ENCODE data around the gene UGGT2. TPM values are rescaled to one million over a fixed set of nuclear protein-coding genes. Genes with fewer than 3 reads are reported as not detected.

The UGGT2 gene
- total and polyA plus RNA-seq, 2 donors (not counting 1 experiment from before 2014, with no cell fraction given): 0.39 to 6.7 TPM

DNA sequence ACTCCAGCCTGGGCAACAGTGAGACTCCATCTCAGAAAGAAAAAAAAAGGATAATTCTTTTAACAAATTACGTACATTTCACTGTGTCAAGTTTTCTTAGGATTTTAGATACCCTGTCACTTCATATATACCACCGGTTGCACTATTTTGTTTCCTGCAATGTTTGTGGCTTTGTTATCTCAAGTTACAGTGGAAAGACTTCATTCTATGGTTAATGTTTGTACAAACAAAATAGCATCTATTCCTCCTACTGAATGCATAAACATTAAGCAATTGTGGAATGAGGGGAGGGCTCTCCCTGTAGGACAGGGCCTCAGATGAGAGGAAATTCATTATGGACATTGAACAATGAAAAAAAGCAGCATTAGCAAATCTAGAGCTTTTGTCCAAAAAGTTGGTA lies 256.2 kb downstream of the UGGT2 start:
- Mint-ChIP-seq H3K4me1 (no peaks in the 10 kb centered on the region), H3K27me3 (no peaks in the 10 kb centered on the region), H3K9me3 (ENCODE audit: insufficient read depth) (no peaks in the 10 kb centered on the region), H3K4me3 (no peak overlapping the region), H3K27ac (no peak overlapping the region)
- WGBS (ENCODE audit: insufficient coverage): no CpG with 5 or more reads among the region's 2 CpGs
- H4K20me1 ChIP-seq (ENCODE audit: control insufficient read depth, insufficient read depth, low read length, poor library complexity, severe bottlenecking): no peaks in the 10 kb centered on the region
- ChIA-PET CTCF (no interaction called here), POLR2A (no interaction called here)
- H3K4me2 ChIP-seq (replicated peaks; ENCODE audit: low read depth, low read length, poor library complexity, severe bottlenecking): no peak overlapping the region
- H3K27ac ChIP-seq (ENCODE audit: low read length in 2 of 2): no peak overlapping the region
- TF ChIP-seq EZH2 (IDR thresholded peaks at IDR 0.05; ENCODE audit: borderline replicate concordance, insufficient read depth, low read depth, low read length, poor library complexity, severe bottlenecking) (no peak), CTCF (IDR thresholded peaks at IDR 0.05) (no peak)
- DNase-seq (no peak), ATAC-seq (ENCODE audit: low read depth) (no peak)
- no peaks in the 10 kb centered on the region for H3K79me2 ChIP-seq (ENCODE audit: control insufficient read depth, insufficient read depth, low read length)
- H3K9me3 ChIP-seq (ENCODE audit: control extremely low read depth in 1 of 3, control insufficient read depth in 2 of 3, insufficient read depth in 1 of 3, low read length in 2 of 3): no peaks in the 10 kb centered on the region
- intact Hi-C loops (cut with micrococcal nuclease): no loop called here
- no peaks in the 10 kb centered on the region for H3K4me1 ChIP-seq (ENCODE audit: control insufficient read depth in 2 of 2, insufficient read depth in 2 of 2, low read length in 2 of 2)
- H3K27me3 ChIP-seq (replicated peaks in 1 of 4; ENCODE audit: control extremely low read depth in 1 of 4, control insufficient read depth in 3 of 4, insufficient read depth in 4 of 4, low read length in 3 of 4): no peaks in the 10 kb centered on the region
- H3K36me3 ChIP-seq (replicated peaks in 1 of 2; ENCODE audit: control extremely low read depth in 1 of 2, control insufficient read depth in 1 of 2, extremely low read depth in 1 of 2, insufficient read depth in 2 of 2, low read length in 1 of 2): peaks cover 0 to 12% of the 10 kb centered on the region in 2 experiments
- H2AFZ ChIP-seq (ENCODE audit: insufficient read depth, low read depth, low read length, poor library complexity, severe bottlenecking): no peak overlapping the region
- H3K9ac ChIP-seq (ENCODE audit: low read length): no peak overlapping the region
- no peak overlapping the region for H3K4me3 ChIP-seq (ENCODE audit: control extremely low read depth in 1 of 5, extremely low read depth in 1 of 5, insufficient read depth in 1 of 5, low read depth in 2 of 5, low read length in 4 of 5)

DNA sequence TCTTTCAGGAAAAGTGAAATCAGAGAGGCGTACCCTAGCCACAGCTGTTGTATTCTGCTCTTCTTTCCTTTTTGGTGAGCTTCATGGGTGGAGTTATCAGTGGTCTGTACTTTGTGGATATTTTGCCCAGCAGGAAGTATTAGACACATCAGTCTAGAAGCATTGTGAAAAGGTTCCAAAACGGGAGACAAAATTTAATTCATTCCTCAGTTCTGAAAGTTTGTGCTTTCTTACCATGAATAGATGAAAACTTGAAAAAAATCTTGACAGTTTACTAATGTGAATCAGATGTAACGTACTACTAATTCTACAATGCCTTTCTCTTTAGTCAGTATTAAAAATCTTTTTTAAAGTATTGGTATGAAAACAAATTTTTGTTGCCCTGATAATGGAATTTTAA lies 259.4 kb downstream of the UGGT2 start:
- Mint-ChIP-seq H3K27me3 (no peaks in the 10 kb centered on the region), H3K4me1 (no peaks in the 10 kb centered on the region), H3K4me3 (no peak overlapping the region), H3K27ac (no peak overlapping the region), H3K9me3 (ENCODE audit: insufficient read depth) (no peaks in the 10 kb centered on the region)
- ChIA-PET POLR2A (no interaction called here), CTCF (no interaction called here)
- H2AFZ ChIP-seq (ENCODE audit: insufficient read depth, low read depth, low read length, poor library complexity, severe bottlenecking): no peak overlapping the region
- no peaks in the 10 kb centered on the region for H3K4me1 ChIP-seq (ENCODE audit: control insufficient read depth in 2 of 2, insufficient read depth in 2 of 2, low read length in 2 of 2)
- no peaks in the 10 kb centered on the region for H4K20me1 ChIP-seq (ENCODE audit: control insufficient read depth, insufficient read depth, low read length, poor library complexity, severe bottlenecking)
- intact Hi-C loops (cut with micrococcal nuclease): no loop called here
- no peak overlapping the region for H3K27ac ChIP-seq (ENCODE audit: low read length in 2 of 2)
- no peak for TF ChIP-seq CTCF (IDR thresholded peaks at IDR 0.05)
- TF ChIP-seq EZH2 (IDR thresholded peaks at IDR 0.05; ENCODE audit: borderline replicate concordance, insufficient read depth, low read depth, low read length, poor library complexity, severe bottlenecking): no peak
- H3K9me3 ChIP-seq (ENCODE audit: control extremely low read depth in 1 of 3, control insufficient read depth in 2 of 3, insufficient read depth in 1 of 3, low read length in 2 of 3): peaks cover 0 to 1% (median 0%) of the 10 kb centered on the region in 3 donors
- H3K4me3 ChIP-seq (ENCODE audit: control extremely low read depth in 1 of 5, extremely low read depth in 1 of 5, insufficient read depth in 1 of 5, low read depth in 2 of 5, low read length in 4 of 5): no peak overlapping the region
- H3K9ac ChIP-seq (ENCODE audit: low read length): no peak overlapping the region
- DNase-seq: no peak
- H3K4me2 ChIP-seq (replicated peaks; ENCODE audit: low read depth, low read length, poor library complexity, severe bottlenecking): no peak overlapping the region
- H3K36me3 ChIP-seq (replicated peaks in 1 of 2; ENCODE audit: control extremely low read depth in 1 of 2, control insufficient read depth in 1 of 2, extremely low read depth in 1 of 2, insufficient read depth in 2 of 2, low read length in 1 of 2): peaks cover 2 to 40% of the 10 kb centered on the region in 2 experiments
- 100% methylated on average over 1 of the region's 3 CpGs for WGBS (ENCODE audit: insufficient coverage)
- no peak for ATAC-seq (ENCODE audit: low read depth)
- H3K79me2 ChIP-seq (ENCODE audit: control insufficient read depth, insufficient read depth, low read length): no peaks in the 10 kb centered on the region
- no peaks in the 10 kb centered on the region for H3K27me3 ChIP-seq (replicated peaks in 1 of 4; ENCODE audit: control extremely low read depth in 1 of 4, control insufficient read depth in 3 of 4, insufficient read depth in 4 of 4, low read length in 3 of 4)
